SU-DHL-6 (cell line): ENCODE results near the gene ATP5PO.

Source experiments
- CTCF ChIP-seq: fragments of 200-600 bp; sonication (generic); IDR thresholded peaks from one replicate; pipeline ENCODE4 v1.5.1; 2017; ENCODE audit warnings: antibody characterized with exemption, mild to moderate bottlenecking, low read length, moderate library complexity; ENCODE audit not compliant: insufficient read depth, poor library complexity, severe bottlenecking
- EZH2phosphoT487 ChIP-seq: fragments of 200-600 bp; sonication (generic), shearing (Covaris generic); conservative IDR thresholded peaks from 2 replicates; pipeline ENCODE4 v1.6.1; 2018; ENCODE audit warnings: mild to moderate bottlenecking, antibody characterized with exemption, low read length, moderate library complexity, mixed read lengths

GRCh38 chr21:33904041-33904440 is 11.6 kb downstream of the ATP5PO start:
- no peak for TF ChIP-seq CTCF
- no peak for TF ChIP-seq EZH2phosphoT487
